Umbilical cord (tissue), 2 donors: Measurements from ENCODE around the gene TSPEAR. TPM values are rescaled to one million over a fixed set of nuclear protein-coding genes. Genes with fewer than 3 reads are reported as not detected.
"Not testable (repeated sequence)": the region's sequence is repeated elsewhere in the genome, so short reads cannot be mapped to it uniquely, and the experiment has no call there.

Experiments
- DNase-seq: peaks from one replicate; pipeline ENCODE4 v3.0.0-alpha.2; 2015; ENCODE audit warnings: low spot score
- total RNA-seq: library from RNA; depleted of rRNA; stranded (reverse); fragments of >200 nt; gene quantifications from one replicate; pipeline ENCODE4 v1.2.3, GENCODE V29; 2014; ENCODE audit warnings: low replicate concordance; ENCODE audit not compliant: insufficient read depth

TSPEAR gene
- total RNA-seq, 1 donor from 2014 or later = not detected

DNA sequence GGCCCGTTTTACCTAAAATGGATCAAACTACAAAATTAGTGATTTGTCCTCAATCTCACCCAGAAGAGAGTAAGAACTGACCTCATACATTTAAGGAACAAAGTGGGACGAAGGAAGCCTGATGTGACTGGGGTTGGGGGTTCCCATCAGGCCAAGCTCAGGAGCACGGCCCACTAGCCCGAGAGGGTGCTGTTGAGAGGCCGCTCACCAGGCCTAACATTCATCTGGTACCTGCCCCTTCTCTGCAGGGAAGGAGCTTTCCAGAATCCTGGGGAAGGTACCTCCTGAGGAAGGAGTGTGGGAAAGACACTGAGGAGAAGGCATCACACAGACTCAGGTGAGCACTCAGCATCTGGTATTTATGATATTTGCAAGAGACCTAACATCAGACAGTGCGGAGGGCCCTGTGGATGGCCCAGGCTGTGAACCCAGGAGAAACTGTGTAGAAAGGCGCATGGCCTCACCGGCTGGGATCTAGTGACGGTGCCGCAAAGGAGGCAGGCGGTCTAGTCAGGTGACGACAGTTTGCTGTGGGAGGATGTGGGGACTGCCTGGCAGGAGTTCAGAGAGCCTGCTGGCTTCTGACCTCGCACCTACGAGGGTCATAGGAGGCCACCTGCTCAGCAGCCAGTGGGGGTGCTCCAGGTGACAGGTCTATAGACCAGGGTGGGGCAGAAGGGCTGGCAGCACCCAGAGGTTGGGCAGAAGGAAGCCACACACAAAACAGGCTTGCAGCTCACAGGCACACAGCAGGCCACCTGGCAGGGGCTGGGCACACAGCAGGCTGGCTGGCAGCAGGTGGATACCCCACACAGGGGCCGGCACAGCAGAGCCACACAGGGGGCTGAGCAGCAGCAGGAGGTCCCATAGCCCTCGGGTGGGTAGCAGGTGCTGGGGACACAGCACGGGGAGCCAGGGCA is 57.5 kb downstream of the TSPEAR start:
- DNase-seq = no peak

DNA sequence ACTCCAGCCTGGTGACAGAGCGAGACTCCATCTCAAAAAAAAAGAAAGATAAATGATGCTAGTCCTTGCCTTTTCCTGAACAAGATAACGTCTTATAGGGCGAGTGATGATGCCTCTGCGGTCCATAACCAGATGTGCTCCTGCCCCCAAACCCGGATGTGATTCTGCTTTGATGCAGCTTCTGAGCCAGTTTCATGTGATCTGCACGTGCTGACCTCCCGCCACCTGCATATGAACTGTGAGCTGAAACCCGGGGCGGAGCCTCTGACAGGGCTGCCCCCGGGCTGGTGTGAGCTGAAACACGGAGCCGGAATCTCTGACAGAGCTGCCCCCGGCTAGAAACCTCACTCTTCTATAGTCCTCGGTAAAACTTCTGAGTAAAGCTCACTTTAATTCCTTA is 58.2 kb downstream of the TSPEAR start:
- no peak for DNase-seq

DNA sequence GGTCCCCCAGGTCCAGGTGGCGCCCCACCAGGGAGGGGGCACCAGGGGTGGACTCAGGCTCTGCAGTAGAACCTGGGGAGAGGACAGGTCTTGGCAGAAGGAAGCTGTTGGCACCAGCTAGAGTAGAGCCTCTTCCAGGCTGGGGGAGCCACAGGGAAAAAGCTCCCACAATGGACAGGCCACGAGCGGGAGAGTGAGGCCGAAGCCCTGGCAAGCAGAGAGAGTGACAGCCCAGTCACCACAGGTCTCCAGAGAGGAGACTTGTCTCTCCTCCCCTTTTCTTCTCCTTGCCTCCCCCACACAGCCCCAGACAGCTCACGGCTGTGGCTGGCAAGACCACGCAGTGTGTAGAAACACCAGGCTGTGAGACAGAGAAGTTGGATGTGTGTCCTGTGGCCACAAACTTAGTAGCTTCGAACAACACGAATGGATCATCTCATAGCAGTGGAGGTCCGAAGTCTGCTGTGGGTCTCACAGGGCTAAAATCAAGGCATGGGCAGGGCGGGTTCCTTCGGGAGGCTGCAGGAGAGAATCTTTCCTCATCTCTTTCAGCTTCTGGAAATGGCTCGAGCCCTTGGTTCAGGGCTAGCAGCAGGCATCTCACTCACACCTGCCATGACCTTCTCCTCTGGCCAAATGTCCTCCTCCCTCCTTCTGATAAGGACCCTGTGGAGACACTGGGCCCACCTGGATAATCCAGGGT is 60.2 kb downstream of the TSPEAR start:
- DNase-seq = no peak

DNA sequence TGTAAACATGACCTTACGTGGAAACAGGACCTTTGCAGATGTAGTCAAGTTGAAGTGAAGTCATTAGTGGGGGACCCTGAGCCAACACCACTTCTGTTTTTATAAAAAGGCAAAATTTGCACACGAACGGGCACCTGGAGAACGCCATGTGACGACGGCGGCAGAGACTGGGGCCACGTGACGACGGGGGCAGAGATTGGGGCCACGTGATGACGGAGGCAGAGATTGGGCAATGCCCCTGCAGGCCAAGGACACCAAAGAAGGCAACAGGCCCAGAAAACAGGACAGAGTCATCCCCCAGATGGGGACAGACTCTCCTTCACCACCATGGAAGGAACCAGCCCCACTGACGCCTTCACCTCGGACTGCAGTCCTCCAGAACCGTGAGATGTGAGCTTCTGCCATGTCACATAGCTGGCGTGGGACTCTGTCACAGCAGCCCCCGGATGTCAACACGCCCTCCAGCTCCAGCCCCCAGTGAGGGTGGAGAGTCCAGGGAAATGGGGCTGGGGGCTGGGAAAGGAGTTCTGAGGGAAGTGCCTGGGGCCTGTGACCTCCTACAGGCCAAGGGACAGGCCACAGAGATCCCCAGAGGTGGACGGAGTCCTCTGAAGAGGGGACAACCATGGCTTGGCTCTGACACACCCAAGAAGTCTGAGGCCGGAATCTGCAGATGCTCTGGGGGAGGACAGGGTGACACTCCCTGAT is 61.0 kb downstream of the TSPEAR start:
- no peak for DNase-seq

DNA sequence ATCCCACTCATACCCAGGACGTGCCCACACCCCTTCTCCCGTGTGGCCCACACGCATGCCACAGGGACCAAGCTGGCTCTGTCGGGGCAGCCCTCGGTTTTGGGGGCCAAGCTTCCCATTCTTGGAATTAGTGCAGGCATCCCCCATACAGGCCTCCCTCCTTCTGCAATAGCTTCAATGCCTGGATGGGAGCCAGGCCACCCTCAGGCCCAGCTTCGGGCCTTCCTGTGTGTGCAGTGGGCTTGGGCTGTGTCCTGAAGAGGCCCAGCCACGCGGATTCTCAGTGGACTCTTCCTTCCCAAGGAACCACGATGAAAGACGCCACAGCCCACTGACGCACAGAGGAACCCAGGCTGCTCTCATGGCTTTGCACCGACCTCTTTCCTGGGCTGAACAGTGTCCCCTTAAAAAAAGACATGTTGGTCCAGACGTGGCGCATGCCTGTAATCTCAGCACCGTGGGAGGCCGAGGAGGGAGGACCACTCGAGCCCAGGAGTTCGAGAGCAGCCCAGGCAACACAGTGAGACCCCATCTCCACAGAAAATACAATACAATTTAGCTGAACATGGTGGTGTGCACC is 61.8 kb downstream of the TSPEAR start:
- no peak for DNase-seq

DNA sequence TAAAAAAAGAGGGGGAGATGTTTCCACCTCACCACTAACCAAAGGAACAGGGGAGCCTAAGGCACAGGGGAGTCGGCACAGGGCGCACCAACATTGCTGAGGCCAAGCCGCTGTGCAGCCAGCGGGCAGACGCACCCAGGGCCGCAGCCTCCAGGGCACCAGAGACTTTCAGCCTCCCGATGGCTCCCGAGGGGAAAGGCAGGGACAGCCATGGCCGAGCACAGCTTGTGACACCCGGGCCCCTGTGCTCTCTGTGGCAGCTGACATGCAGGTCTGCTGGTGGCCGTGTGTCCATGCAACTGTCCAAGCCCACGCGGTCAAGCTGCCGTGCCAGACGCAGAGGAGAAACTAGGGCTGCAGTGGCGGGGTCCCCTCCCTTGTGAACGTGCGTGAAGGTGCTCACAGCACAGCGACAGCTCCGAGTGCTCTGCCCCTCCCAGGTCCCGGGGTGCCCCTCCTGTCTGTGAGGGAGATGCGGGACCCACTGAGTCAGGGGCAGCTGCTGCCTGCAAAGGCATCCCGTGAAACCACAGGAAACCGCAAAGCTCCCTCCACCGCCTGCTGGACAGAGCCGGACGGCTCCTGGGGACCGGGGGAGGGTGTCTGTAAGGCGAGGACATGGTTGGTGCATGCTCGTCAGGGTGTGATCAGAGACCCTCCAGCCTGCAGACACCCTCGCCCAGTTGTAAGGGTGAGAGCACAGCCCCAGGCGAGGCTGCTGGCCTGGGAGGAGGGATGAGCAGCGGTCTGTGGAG is 62.6 kb downstream of the TSPEAR start:
- DNase-seq = no peak

DNA sequence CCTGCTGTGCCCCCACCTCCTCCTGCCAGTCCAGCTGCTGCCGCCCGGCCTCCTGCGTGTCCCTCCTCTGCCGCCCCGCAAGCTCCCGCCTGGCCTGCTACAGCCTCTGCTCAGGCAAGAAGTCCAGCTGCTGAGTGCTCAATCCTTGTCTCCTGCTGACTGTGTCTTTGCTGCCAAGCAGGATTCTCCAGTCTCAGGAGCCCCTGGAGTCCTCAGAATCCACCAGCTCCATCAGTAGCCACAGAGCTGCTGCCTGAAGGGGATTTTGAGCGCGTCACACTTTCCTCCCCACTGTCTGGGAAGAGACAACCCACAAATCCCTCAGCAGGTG is 64.2 kb downstream of the TSPEAR start:
- DNase-seq = no peak

DNA sequence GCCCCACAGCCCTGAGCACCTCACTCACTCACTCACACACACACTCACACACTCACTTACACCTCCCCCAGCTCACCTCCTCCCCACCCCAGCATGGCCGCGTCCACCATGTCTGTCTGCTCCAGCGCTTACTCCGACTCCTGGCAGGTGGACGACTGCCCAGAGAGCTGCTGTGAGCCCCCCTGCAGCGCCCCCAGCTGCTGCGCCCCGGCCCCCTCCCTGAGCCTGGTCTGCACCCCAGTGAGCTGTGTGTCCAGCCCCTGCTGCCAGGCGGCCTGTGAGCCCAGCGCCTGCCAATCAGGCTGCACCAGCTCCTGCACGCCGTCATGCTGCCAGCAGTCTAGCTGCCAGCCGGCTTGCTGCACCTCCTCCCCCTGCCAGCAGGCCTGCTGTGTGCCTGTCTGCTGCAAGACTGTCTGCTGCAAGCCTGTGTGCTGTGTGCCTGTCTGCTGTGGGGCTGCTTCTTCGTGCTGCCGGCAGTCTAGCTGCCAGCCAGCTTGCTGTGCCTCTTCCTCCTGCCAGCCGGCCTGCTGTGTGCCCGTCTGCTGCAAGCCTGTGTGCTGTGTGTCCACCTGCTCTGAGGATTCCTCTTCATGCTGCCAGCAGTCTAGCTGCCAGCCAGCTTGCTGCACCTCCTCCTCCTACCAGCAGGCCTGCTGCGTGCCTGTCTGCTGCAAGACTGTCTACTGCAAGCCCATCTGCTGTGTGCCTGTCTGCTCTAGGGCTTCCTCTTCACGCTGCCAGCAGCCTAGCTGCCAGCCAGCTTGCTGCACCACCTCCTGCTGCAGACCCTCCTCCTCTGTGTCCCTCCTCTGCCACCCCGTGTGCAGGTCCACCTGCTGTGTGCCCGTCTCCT is 64.8 kb downstream of the TSPEAR start, which contains the start of gene KRTAP10-11:
Gene KRTAP10-11, plus strand, starts transcription at position 49 of the 856 bp plus-strand sequence. Its CDS starts 45 bp downstream, at position 94.
- not testable (repeated sequence) for DNase-seq

DNA sequence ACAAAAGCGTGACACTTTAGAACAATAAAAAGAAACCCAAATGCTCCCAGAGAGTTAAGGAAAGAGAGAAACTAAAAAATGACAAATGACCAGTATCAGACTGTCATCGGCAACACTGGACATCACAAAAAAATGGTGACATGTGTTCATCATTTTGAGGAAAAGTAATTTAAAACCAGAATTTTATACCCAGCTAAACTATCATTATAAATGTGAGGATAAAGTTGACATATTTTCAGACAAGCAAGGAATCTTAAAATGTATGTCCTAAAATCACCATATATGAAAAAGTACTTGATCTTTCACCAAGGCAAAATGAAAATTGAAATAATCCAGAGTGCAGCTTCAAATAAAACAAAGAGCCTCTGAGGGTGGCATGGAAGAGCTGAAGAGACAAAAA is 66.5 kb downstream of the TSPEAR start:
- DNase-seq = no peak

DNA sequence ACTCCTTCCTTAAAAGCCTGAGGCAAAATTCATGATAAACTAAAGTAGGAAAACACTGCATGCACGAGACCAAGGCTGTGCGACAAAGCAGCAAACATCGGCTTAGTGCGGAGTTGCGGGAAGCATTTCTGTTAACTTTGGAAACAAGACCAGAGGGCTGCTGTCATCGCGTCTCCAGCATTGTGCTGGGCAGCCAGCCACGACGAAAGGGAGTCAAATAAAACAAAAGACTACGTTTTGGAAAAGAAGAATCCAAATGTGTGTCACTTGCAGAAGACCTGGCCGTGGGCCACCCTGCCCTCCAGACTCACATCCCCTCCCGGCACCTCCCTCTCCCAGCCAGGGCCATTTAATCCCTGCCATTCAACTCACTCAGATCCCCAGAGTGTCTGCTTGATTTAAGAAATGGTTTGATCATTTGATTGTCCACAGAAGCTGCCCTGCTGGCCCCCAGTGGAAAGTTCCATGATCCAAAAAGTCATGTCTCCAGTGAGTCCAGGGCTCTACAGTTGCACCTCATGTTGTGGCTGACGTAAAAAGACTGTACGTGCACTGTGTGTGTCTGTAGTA is 67.5 kb downstream of the TSPEAR start:
- no peak for DNase-seq

DNA sequence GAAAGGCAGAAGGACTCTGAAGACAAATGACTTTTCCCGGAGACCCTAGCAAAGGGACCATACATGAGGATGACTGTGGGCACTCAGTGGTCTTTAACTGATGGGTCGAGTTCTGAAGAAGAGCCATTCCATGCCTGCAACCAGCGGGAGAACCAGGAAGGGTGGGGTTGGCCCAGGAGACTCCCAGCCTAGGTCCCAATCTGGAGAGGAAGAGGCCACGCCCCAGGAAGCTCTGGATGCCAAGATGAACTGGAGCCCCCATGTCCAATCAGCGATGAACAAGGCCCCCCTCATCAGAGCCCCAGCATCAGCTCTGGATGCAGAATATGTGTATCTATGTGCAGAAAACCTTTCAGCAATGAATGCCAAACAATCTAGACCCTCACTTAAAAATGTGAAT is 70.6 kb downstream of the TSPEAR start:
- DNase-seq = no peak

DNA sequence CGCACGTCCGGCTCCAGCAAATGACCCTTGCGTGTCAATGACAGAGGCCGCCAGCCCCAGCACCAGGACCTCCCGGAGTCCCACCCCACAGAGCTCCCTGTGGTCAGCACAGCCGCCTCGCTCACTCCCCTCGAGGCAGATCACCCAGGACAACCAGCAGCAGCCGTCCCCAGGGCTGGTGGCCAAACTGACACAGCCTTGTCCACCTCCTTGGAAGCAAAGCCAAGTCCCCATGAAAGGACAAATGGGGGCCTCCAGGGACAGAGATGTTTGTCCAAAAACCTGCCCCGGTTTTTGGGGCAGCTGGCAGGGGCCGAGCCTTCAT is 72.1 kb downstream of the TSPEAR start:
- no peak for DNase-seq

DNA sequence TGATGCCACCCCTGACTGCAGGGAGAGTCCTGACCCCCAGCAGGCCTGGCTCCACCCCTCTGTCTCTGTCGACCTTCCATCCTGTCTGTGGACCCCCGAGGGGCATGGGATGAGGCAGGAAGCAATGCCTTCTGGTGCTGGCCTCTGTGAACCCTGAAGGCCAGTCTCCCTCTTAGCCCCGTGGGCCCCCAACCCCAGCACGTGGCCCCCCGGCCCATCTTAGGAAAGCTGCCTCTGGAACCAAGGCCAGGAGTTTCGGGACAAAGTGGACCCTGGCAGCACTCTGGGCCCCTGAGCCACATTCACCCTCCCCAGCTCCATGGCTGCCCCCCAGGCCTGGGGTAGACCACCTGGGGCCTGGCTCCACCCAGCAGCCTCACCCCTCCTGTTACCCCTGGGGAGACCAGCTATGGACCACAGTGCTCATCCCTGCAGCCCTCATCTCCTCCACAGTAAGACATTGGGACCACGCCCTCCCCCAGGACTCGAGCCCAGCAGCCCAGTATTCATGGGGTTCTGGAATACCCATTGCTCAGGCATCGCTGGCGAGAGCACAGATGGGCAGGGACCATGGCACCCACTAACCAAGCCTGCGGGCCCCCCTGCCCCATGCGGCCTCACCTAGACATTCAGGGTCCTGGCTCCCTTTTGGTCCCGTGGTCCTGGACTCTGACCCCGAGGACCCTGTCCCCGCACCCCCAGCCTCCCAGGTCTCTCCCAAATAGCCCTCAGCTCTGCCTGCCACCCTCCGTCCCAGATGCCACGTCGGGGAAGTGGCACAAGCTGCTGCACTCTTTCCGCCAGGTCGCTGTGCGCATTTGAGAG is 72.7 kb downstream of the TSPEAR start:
- DNase-seq = not testable (repeated sequence)

DNA sequence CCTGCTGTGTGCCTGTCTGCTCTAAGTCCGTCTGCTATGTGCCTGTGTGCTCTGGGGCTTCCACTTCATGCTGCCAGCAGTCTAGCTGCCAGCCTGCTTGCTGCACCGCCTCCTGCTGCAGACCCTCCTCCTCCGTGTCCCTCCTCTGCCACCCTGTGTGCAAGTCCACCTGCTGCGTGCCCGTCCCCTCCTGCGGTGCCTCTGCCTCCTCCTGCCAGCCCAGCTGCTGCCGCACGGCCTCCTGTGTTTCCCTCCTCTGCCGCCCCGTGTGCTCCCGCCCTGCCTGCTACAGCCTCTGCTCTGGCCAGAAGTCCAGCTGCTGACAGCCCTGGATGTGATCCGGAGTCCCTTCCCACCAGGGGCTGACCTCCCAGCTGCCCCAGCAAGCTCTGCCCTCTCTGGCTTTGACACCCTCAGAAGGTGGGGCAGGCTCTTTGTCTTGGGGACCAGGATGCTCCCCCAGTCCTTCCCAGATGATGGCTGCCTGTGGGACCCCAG is 73.5 kb downstream of the TSPEAR start:
- DNase-seq = not testable (repeated sequence)

DNA sequence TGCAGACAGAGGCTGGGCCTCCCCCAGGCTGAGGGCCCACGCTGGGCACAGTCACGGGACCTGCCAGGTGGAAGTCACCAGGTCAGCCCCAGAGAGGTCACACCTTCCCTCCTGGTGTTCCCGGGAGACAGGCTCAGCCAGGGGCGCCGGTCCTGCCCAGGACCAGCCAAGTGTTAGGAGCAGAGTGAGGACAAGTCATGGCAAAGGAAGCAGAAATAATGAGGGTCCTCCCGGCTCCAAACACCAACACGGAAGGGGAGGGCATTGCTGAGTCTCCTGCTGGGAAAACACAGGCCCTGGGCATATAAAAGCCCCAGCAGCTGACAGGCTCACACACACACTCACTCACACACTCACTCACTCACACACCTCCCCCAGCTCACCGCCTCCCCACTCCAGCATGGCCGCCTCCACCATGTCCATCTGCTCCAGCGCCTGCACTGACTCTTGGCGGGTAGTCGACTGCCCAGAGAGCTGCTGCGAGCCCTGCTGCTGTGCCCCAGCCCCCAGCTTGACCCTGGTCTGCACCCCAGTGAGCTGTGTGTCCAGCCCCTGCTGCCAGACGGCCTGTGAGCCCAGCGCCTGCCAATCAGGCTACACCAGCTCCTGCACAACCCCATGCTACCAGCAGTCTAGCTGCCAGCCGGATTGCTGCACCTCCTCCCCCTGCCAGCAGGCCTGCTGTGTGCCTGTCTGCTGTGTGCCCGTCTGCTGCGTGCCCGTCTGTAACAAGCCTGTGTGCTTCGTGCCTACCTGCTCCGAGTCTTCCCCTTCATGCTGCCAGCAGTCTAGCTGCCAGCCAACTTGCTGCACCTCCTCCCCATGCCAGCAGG is 74.1 kb downstream of the TSPEAR start, which contains the start of gene KRTAP10-10:
Gene KRTAP10-10, plus strand, starts transcription at position 339 of the 833 bp plus-strand sequence. Its CDS starts 62 bp downstream, at position 401.
- no peak for DNase-seq

DNA sequence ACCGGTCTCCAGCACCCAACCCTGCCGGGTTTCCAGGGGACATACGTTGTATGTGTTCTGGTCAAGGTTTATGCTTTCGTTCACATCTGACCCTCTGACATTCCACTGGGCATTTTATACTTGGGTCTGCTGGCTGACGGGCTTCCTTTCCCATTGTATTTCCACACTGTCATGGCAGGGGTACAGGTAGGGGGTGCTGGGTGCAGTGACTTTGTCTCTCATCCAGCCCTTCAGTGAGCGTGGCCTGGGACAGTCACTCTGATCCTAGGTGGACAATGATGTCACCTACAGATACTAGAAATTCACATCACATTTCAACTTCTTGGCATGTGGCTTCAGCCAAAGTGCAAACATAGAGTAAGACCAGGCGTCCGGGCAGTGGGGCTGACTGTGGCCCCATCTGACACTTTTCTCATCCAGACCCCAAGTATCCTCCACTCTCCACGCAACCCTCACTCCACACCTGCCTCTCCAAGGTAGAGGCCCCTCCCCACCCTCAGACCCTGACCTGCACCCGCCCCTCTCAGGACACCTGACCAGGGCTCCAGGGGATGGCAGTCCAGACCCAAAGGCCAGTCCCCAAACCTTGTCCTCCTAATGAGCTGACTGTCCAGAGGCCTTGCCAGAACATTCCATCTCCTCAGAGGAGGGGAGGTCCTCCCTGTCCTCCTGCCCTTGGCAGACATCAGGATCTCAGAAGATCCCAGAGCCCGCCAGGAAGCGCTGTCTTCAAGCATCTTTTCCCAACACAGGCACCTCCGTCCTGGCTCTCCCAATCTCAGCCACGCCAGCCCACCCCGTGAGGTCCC is 75.0 kb downstream of the TSPEAR start:
- no peak for DNase-seq

DNA sequence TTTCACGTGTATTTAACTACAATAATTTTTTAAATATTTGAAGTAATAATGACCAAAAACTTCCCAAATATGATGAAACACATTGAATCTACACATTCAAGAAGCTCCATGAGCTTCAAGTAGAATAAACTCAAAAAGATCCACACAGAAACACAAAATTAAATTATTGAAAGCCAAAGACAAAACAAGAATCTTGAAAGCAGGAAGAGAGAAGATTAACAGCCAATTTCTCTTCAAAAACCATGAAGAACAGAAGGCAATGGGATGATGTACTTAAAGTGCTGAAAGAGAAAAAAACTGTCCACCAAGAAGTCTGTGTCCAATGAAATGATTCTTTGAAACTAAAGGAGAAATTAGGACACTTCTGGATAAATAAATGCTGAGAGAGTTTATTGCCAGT is 79.3 kb downstream of the TSPEAR start:
- DNase-seq = no peak
